A549 (cell line): ENCODE results near the gene GSE1. TPM values are rescaled to one million over a fixed set of nuclear protein-coding genes. Genes with fewer than 3 reads are reported as not detected.

ENCODE experiments used
- ATAC-seq, 2 experiments: fragments of 200-7000 bp in 1 of 2; fragments of >200 bp in 1 of 2; cut with Nextera tagmentation in 1 of 2; cut with Tn5 transposase in 1 of 2; 3 replicates each; pipeline versions ENCODE4 v1.8.0 to v1.9.1; 2018 to 2020; ENCODE audit warnings: mild to moderate bottlenecking in 1 of 2, moderate library complexity in 1 of 2
- CTCF ChIA-PET: fragments of 300-600 bp; sonication (Branson Sonifier 250); formaldehyde crosslinking; extraction: SDS; loops from one replicate; lab custom pipeline; 2021; ENCODE audit warnings: antibody characterized with exemption, inconsistent platforms; lab: Yijun Ruan, JAX
- POLR2A ChIA-PET: fragments of 350-600 bp; formaldehyde crosslinking; extraction: SDS; loops from one replicate; lab custom pipeline; 2021; ENCODE audit warnings: antibody characterized with exemption, inconsistent platforms; lab: Yijun Ruan, JAX
- DNase-seq, 2 experiments: peaks; one replicate each; pipeline versions ENCODE4 v3.0.0 to v3.0.0-alpha.2; 2011 to 2016; ENCODE audit warnings: low read depth in 1 of 2, low spot score in 1 of 2
- FAIRE-seq: peaks from 2 replicates; lab custom pipeline; 2011; peaks lifted over from hg19 to GRCh38; lab: Jason Lieb, UNC
- H3K27ac ChIP-seq, 2 experiments: fragments of >200 bp; sonication (Bioruptor Twin); formaldehyde crosslinking; 3 replicates each; pipeline ENCODE4 v1.5.1; 2016 to 2017
- H3K4me1 ChIP-seq: fragments of >200 bp; sonication (Bioruptor Twin); formaldehyde crosslinking; 3 replicates; pipeline ENCODE4 v1.6.1; 2016
- H3K4me2 ChIP-seq: fragments of >200 bp; sonication (Bioruptor Twin); formaldehyde crosslinking; 3 replicates; pipeline ENCODE4 v1.6.1; 2016
- H3K4me3 ChIP-seq: fragments of >200 bp; sonication (Bioruptor Twin); formaldehyde crosslinking; 3 replicates; pipeline ENCODE4 v1.5.1; 2016
- H3K9me3 ChIP-seq: fragments of >200 bp; sonication (Bioruptor Twin); formaldehyde crosslinking; 3 replicates; pipeline ENCODE4 v1.6.1; 2016
- CBX2 ChIP-seq: fragments of 200-600 bp; sonication (generic); IDR thresholded peaks from 2 replicates; pipeline ENCODE4 v1.6.1; 2016; ENCODE audit warnings: low read depth, mild to moderate bottlenecking, borderline replicate concordance
- CBX8 ChIP-seq: fragments of 200-600 bp; sonication (generic); IDR thresholded peaks from 2 replicates; pipeline ENCODE4 v1.6.1; 2016
- CEBPB ChIP-seq, 2 experiments: fragments of >200 bp in 1 of 2; sonication (Bioruptor Twin) in 1 of 2; formaldehyde crosslinking in 1 of 2; IDR thresholded peaks; 2 replicates each; pipeline ENCODE4 v1.6.1; 2012 to 2016
- CHD4 ChIP-seq: fragments of 200-600 bp; sonication (generic); IDR thresholded peaks from 2 replicates; pipeline ENCODE4 v1.6.1; 2016; ENCODE audit warnings: antibody characterized with exemption, mild to moderate bottlenecking, borderline replicate concordance
- EHF ChIP-seq: fragments of 250-450 bp; sonication (Bioruptor Pico); IDR thresholded peaks from 2 replicates; pipeline ENCODE4 v1.5.0; 2020; ENCODE audit warnings: mild to moderate bottlenecking
- EHMT2 ChIP-seq: fragments of 200-600 bp; sonication (generic); IDR thresholded peaks from 2 replicates; pipeline ENCODE4 v1.6.1; 2016; ENCODE audit warnings: antibody characterized with exemption, low read depth, mild to moderate bottlenecking, moderate library complexity
- EP300 ChIP-seq, 2 experiments: fragments of >200 bp; sonication (Bioruptor Twin); formaldehyde crosslinking; IDR thresholded peaks; 2 replicates in 1 of 2; 3 replicates in 1 of 2; pipeline ENCODE4 v1.6.1; 2016 to 2017
- HDAC2 ChIP-seq: fragments of 200-600 bp; sonication (generic); IDR thresholded peaks from 2 replicates; pipeline ENCODE4 v1.6.1; 2016
- HOXA7 ChIP-seq: fragments of 250-450 bp; sonication (Bioruptor Pico); IDR thresholded peaks from 2 replicates; pipeline ENCODE4 v1.5.0; 2020; ENCODE audit warnings: mild to moderate bottlenecking, moderate library complexity
- HOXB5 ChIP-seq: fragments of 250-450 bp; sonication (Bioruptor Pico); IDR thresholded peaks from 2 replicates; pipeline ENCODE4 v1.5.0; 2020; ENCODE audit warnings: mild to moderate bottlenecking, moderate library complexity
- JUN ChIP-seq, 2 experiments: fragments of >200 bp; sonication (Bioruptor Twin); formaldehyde crosslinking; IDR thresholded peaks; 2 replicates in 1 of 2; 3 replicates in 1 of 2; pipeline ENCODE4 v1.6.1; 2016 to 2017
- MAFK ChIP-seq: fragments of 450-650 bp; IDR thresholded peaks from 2 replicates; pipeline ENCODE4 v1.6.1; 2014; ENCODE audit not compliant: partially characterized antibody
- NFE2L2 ChIP-seq: fragments of 150-350 bp; conservative IDR thresholded peaks from 2 replicates; pipeline ENCODE4 v1.6.1; 2014; ENCODE audit warnings: low read length
- NPAS2 ChIP-seq: fragments of 250-450 bp; sonication (Bioruptor Pico); IDR thresholded peaks from 2 replicates; pipeline ENCODE4 v1.8.0; 2022; ENCODE audit warnings: mild to moderate bottlenecking, moderate library complexity, borderline replicate concordance
- PHF8 ChIP-seq: fragments of 200-600 bp; sonication (generic); IDR thresholded peaks from 2 replicates; pipeline ENCODE4 v1.6.1; 2016; ENCODE audit warnings: low read depth, mild to moderate bottlenecking, antibody characterized with exemption, moderate library complexity, borderline replicate concordance
- POLR2A ChIP-seq: IDR thresholded peaks from 2 replicates; pipeline ENCODE4 v1.6.1; 2012; ENCODE audit warnings: mild to moderate bottlenecking, low read length
- RARB ChIP-seq: fragments of 250-450 bp; sonication (Bioruptor Pico); IDR thresholded peaks from 2 replicates; pipeline ENCODE4 v1.8.0; 2021; ENCODE audit warnings: mild to moderate bottlenecking, moderate library complexity
- RCOR1 ChIP-seq: fragments of 150-350 bp; IDR thresholded peaks from 2 replicates; pipeline ENCODE4 v1.6.1; 2014; ENCODE audit warnings: antibody characterized with exemption, low read length, low read depth
- RNF2 ChIP-seq: fragments of 200-600 bp; sonication (generic); IDR thresholded peaks from 2 replicates; pipeline ENCODE4 v1.6.1; 2016; ENCODE audit warnings: low read depth, mild to moderate bottlenecking, antibody characterized with exemption, moderate library complexity, borderline replicate concordance
- TP53 ChIP-seq: fragments of 250-450 bp; sonication (Bioruptor Pico); IDR thresholded peaks from 2 replicates; pipeline ENCODE4 v1.5.0; 2021; ENCODE audit warnings: mild to moderate bottlenecking, moderate library complexity
- ZC3H11A ChIP-seq: fragments of 450-650 bp; IDR thresholded peaks from 2 replicates; pipeline ENCODE4 v1.6.1; 2014; ENCODE audit warnings: antibody characterized with exemption, mild to moderate bottlenecking
- ZFP36 ChIP-seq: fragments of 450-650 bp; IDR thresholded peaks from 2 replicates; pipeline ENCODE4 v1.6.1; 2014; ENCODE audit warnings: borderline replicate concordance; ENCODE audit not compliant: partially characterized antibody
- WGBS: methylation state at CpG from one replicate; pipeline ENCODE4 v1.1.6; 2017; ENCODE audit errors: missing lambda C conversion rate; 5-methylcytosine and 5-hydroxymethylcytosine counted together
- polyA plus RNA-seq, 4 experiments: library from polyadenylated mRNA; depleted of rRNA in 3 of 4; stranded (reverse); fragments of >200 nt; fragmentation: RNase III in 1 of 4; extraction: RNeasy Plus Mini Kit Qiagen cat#74134 plus additional on column Dnase treatment in 1 of 4; gene quantifications; 2 replicates in 3 of 4; 3 replicates in 1 of 4; pipeline ENCODE4 v1.2.3, GENCODE V29; 2011 to 2017
- TF ChIP-seq, protein P1 (sequence below): fragments of >200 bp; sonication (Bioruptor Twin); formaldehyde crosslinking; IDR thresholded peaks from 3 replicates; pipeline ENCODE4 v1.5.1; 2016
- TF ChIP-seq, protein P2 (sequence below): IDR thresholded peaks from 2 replicates; pipeline ENCODE4 v1.6.1; 2012; ENCODE audit warnings: low read depth, borderline replicate concordance
- TF ChIP-seq, protein P3 (sequence below): fragments of 250-450 bp; sonication (Bioruptor Pico); IDR thresholded peaks from 2 replicates; pipeline ENCODE4 v1.5.0; 2021; ENCODE audit warnings: mild to moderate bottlenecking, moderate library complexity, borderline replicate concordance
- TF ChIP-seq, protein P4 (sequence below): IDR thresholded peaks from 2 replicates; pipeline ENCODE4 v1.6.1; 2012
- TF ChIP-seq, protein P5 (sequence below): fragments of >200 bp; sonication (Bioruptor Twin); formaldehyde crosslinking; IDR thresholded peaks from 2 replicates; pipeline ENCODE4 v1.6.1; 2016
- TF ChIP-seq, protein P6 (sequence below): fragments of 250-450 bp; sonication (Bioruptor Pico); IDR thresholded peaks from 2 replicates; pipeline ENCODE4 v1.5.0; 2020; ENCODE audit warnings: low read depth, mild to moderate bottlenecking, moderate library complexity

Gene GSE1
- polyA plus RNA-seq, 2 of the 4 experiments (the other 2 are of a cell fraction) = 20.7 to 24.3 TPM

DNA sequence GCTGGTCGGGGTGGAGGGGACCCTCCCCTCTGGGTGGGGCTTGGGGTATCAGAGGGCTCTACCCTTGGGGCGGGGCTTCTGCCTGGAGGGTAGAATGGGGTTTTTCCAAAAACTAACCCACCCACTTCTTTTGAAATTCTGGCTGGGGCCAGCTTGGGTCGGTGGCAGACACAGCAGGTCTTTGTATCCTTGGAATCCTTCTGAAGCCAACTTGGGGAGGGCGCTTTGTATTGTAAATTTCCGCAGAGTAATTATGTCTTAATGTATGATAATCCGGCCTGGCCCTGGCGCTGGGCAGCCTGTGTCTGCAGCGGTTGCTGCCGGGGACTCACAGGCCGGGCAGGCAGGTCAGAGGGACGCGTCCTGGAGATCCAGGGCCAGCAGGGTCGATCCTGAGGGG lies 33.9 kb upstream of the GSE1 start:
- no peak overlapping the region for H3K27ac ChIP-seq
- TF ChIP-seq CHD4 = no peak
- TF ChIP-seq, protein P1, sequence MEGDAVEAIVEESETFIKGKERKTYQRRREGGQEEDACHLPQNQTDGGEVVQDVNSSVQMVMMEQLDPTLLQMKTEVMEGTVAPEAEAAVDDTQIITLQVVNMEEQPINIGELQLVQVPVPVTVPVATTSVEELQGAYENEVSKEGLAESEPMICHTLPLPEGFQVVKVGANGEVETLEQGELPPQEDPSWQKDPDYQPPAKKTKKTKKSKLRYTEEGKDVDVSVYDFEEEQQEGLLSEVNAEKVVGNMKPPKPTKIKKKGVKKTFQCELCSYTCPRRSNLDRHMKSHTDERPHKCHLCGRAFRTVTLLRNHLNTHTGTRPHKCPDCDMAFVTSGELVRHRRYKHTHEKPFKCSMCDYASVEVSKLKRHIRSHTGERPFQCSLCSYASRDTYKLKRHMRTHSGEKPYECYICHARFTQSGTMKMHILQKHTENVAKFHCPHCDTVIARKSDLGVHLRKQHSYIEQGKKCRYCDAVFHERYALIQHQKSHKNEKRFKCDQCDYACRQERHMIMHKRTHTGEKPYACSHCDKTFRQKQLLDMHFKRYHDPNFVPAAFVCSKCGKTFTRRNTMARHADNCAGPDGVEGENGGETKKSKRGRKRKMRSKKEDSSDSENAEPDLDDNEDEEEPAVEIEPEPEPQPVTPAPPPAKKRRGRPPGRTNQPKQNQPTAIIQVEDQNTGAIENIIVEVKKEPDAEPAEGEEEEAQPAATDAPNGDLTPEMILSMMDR = no peak
- TF ChIP-seq CBX2 = no peak
- no peak for TF ChIP-seq EP300 (IDR thresholded peaks at IDR 0.05)
- TF ChIP-seq, all 56 proteins: peak for 0
- no peak for FAIRE-seq
- 82% methylated on average over 13 of the region's 13 CpGs for WGBS
- no peaks in the 10 kb centered on the region for H3K4me1 ChIP-seq
- no peak overlapping the region for H3K4me2 ChIP-seq
- CTCF ChIA-PET = interaction anchor here (0.7 to 1.9 kb wide), 8 partner anchors 12 to 185 kb away, joined by 3 to 10 read pairs (median 4); no protein-coding TSS in a partner anchor
- H3K9me3 ChIP-seq = no peaks in the 10 kb centered on the region
- no peak for DNase-seq
- POLR2A ChIA-PET = no interaction called here
- no peak overlapping the region for H3K4me3 ChIP-seq
- no peak for ATAC-seq

DNA sequence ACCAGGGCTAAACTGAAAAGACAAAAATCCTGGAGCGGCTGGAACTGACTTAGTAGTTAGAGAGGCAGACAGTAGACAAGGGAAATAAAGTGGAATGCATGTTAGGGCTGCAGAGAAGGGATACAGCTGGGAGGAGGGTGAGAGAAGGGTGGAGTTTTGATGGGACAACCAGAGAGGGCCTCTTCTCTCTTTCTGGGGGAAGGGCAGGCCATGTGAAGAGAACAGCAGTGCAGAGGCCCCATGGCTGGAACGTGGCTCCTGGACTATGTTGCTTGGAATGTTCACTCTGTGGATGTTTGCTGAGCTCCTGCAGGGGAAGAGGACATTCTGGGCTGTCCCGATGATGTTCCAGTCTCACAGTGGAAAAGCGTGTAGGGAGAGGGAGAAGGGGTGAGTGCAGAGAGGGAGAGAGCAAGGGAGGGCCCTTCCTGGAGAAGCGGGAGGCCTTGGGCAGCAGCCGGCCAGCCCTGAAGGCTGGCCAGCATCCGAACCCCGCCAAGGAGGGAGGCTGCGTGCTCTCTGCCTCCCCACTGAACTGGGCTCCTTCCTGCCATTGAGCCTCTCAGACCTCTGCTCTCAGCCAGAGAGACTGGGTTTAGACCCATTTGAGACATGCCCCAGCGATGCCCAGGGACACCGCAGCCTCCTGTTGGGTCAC lies 33.1 kb upstream of the GSE1 start:
- CTCF ChIA-PET = interaction anchor here (0.7 to 1.9 kb wide), 7 partner anchors 11 to 465 kb away, joined by 3 to 8 read pairs (median 4); no protein-coding TSS in a partner anchor
- FAIRE-seq = no peak

DNA sequence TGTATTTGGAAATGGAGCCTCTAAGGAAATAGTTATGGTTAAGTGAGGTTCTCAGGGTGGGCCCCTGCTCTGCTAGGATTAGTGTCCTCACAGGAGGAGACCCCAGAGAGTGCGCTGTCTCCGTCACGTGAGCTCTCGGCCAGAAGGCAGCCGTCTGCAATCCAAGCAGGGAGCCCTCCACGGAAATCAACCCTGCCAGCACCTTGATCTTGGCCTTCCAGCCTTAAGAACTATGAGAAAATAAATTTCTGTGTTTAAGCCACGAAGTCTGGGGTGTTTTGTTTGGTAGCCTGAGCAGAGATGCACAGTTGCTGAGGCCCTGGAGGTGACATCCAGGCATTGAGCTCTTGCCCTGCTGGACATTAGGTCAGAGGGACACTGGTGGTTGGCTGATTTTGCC lies 32.4 kb upstream of the GSE1 start:
- ChIA-PET CTCF (interaction anchor here (1.0 to 1.9 kb wide), 7 partner anchors 10 to 465 kb away, joined by 3 to 8 read pairs (median 4); no protein-coding TSS in a partner anchor), POLR2A (no interaction called here)
- H3K27ac ChIP-seq = no peak overlapping the region
- ATAC-seq (no peak), DNase-seq (no peak), FAIRE-seq (no peak)
- no peak overlapping the region for H3K4me3 ChIP-seq
- TF ChIP-seq ZC3H11A = no peak
- no peak for TF ChIP-seq HOXB5 (CRISPR knock-in tag)
- TF ChIP-seq, protein P2, sequence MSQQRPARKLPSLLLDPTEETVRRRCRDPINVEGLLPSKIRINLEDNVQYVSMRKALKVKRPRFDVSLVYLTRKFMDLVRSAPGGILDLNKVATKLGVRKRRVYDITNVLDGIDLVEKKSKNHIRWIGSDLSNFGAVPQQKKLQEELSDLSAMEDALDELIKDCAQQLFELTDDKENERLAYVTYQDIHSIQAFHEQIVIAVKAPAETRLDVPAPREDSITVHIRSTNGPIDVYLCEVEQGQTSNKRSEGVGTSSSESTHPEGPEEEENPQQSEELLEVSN = no peak
- no peak for TF ChIP-seq ZFP36
- no peak for TF ChIP-seq HDAC2
- TF ChIP-seq EHF = no peak
- no peak for TF ChIP-seq POLR2A
- TF ChIP-seq TP53 (CRISPR knock-in tag) = no peak
- TF ChIP-seq JUN (IDR thresholded peaks at IDR 0.05) = no peak
- TF ChIP-seq HOXA7 (CRISPR knock-in tag) = no peak
- no peak for TF ChIP-seq EHMT2
- TF ChIP-seq NFE2L2 = no peak
- TF ChIP-seq RARB = no peak
- TF ChIP-seq PHF8 = no peak
- TF ChIP-seq RCOR1 = no peak
- TF ChIP-seq, protein P3, sequence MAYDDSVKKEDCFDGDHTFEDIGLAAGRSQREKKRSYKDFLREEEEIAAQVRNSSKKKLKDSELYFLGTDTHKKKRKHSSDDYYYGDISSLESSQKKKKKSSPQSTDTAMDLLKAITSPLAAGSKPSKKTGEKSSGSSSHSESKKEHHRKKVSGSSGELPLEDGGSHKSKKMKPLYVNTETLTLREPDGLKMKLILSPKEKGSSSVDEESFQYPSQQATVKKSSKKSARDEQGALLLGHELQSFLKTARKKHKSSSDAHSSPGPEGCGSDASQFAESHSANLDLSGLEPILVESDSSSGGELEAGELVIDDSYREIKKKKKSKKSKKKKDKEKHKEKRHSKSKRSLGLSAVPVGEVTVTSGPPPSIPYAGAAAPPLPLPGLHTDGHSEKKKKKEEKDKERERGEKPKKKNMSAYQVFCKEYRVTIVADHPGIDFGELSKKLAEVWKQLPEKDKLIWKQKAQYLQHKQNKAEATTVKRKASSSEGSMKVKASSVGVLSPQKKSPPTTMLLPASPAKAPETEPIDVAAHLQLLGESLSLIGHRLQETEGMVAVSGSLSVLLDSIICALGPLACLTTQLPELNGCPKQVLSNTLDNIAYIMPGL (CRISPR knock-in tag) = no peak
- TF ChIP-seq, protein P4, sequence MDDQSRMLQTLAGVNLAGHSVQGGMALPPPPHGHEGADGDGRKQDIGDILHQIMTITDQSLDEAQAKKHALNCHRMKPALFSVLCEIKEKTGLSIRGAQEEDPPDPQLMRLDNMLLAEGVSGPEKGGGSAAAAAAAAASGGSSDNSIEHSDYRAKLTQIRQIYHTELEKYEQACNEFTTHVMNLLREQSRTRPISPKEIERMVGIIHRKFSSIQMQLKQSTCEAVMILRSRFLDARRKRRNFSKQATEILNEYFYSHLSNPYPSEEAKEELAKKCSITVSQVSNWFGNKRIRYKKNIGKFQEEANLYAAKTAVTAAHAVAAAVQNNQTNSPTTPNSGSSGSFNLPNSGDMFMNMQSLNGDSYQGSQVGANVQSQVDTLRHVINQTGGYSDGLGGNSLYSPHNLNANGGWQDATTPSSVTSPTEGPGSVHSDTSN = no peak
- TF ChIP-seq MAFK = no peak
- TF ChIP-seq CBX8 = no peak
- H3K4me2 ChIP-seq = no peak overlapping the region
- H3K9me3 ChIP-seq = no peaks in the 10 kb centered on the region
- H3K4me1 ChIP-seq = no peaks in the 10 kb centered on the region
- 82% methylated on average over 7 of the region's 7 CpGs for WGBS

More for the DNA sequence above, 33.1 kb upstream of the GSE1 start:
- no peak overlapping the region for H3K4me2 ChIP-seq
- DNase-seq = no peak
- no peak overlapping the region for H3K27ac ChIP-seq
- no peaks in the 10 kb centered on the region for H3K4me1 ChIP-seq
- WGBS = 87% methylated on average over 11 of the region's 11 CpGs
- POLR2A ChIA-PET = no interaction called here
- ATAC-seq = 0 out of 6 replicates have a peak, but pooled peaks of 1 of the 2 experiments have one; percentile 7
- no peak overlapping the region for H3K4me3 ChIP-seq
- H3K9me3 ChIP-seq = no peaks in the 10 kb centered on the region
- TF ChIP-seq EHMT2 (no peak), RNF2 (no peak), NFE2L2 (no peak), TP53 (CRISPR knock-in tag) (no peak), CEBPB (IDR thresholded peaks at IDR 0.05) (no peak), NPAS2 (CRISPR knock-in tag) (no peak)
- TF ChIP-seq, protein P5, sequence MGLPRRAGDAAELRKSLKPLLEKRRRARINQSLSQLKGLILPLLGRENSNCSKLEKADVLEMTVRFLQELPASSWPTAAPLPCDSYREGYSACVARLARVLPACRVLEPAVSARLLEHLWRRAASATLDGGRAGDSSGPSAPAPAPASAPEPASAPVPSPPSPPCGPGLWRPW = no peak
- TF ChIP-seq, protein P6, sequence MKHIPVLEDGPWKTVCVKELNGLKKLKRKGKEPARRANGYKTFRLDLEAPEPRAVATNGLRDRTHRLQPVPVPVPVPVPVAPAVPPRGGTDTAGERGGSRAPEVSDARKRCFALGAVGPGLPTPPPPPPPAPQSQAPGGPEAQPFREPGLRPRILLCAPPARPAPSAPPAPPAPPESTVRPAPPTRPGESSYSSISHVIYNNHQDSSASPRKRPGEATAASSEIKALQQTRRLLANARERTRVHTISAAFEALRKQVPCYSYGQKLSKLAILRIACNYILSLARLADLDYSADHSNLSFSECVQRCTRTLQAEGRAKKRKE = no peak
